T-cell (primary cell): ENCODE measurements around the gene TMEM235. TPM values are rescaled to one million over a fixed set of nuclear protein-coding genes. Genes with fewer than 3 reads are reported as not detected.

Source experiments
- ATAC-seq, 4 experiments: fragments of 200-7000 bp in 3 of 4; fragments of 150-1000 bp in 1 of 4; cut with Tn5 transposase; replicated peaks in 1 of 4; 1 replicate in 3 of 4; 2 replicates in 1 of 4; pipeline ENCODE4 v1.10.0; 2021; ENCODE audit warnings: moderate library complexity in 3 of 4, mild to moderate bottlenecking in 2 of 4, moderate number of reproducible peaks in 1 of 4
- CTCF ChIA-PET, 2 donors: fragments of 300-600 bp; sonication (Branson Sonifier 250); formaldehyde crosslinking; loops; one replicate each; lab custom pipeline; 2022; ENCODE audit warnings: antibody characterized with exemption in 2 of 2; lab: Charles Lee
- POLR2A ChIA-PET, 2 donors: fragments of 300-600 bp; sonication (Branson Sonifier 250); formaldehyde crosslinking; loops; one replicate each; lab custom pipeline; 2022; ENCODE audit warnings: antibody characterized with exemption in 2 of 2; lab: Charles Lee
- DNase-seq, 35 experiments: peaks; one replicate each; pipeline versions ENCODE4 v3.0.0 to v3.0.0-alpha.2; 2013 to 2023
- H3K27ac ChIP-seq: one replicate; pipeline ENCODE4 v1.5.1; 2013; ENCODE audit warnings: low read length
- H3K27me3 ChIP-seq, 2 experiments: replicated peaks in 1 of 2; 1 replicate in 1 of 2; 2 replicates in 1 of 2; pipeline versions ENCODE4 v1.6.1 to v1.7.0; 2013; ENCODE audit warnings: low read length in 1 of 2, mixed read lengths in 1 of 2; ENCODE audit not compliant: control insufficient read depth in 2 of 2, insufficient read depth in 2 of 2; ENCODE audit errors: extremely low read depth in 1 of 2
- H3K36me3 ChIP-seq, 2 donors: 1 replicate in 1 of 2; 2 replicates in 1 of 2; pipeline versions ENCODE4 v1.6.1 to v1.7.0; 2013; ENCODE audit warnings: low read length in 1 of 2; ENCODE audit not compliant: control insufficient read depth in 2 of 2, insufficient read depth in 1 of 2; ENCODE audit errors: extremely low read depth in 1 of 2
- H3K4me1 ChIP-seq, 2 experiments: 1 replicate in 1 of 2; 2 replicates in 1 of 2; pipeline versions ENCODE4 v1.6.1 to v1.7.0; 2013; ENCODE audit warnings: low read length in 2 of 2, mixed read lengths in 1 of 2; ENCODE audit not compliant: insufficient read depth in 2 of 2, control insufficient read depth in 1 of 2; ENCODE audit errors: extremely low read depth in 1 of 2
- H3K4me3 ChIP-seq, 2 donors: 1 replicate in 1 of 2; 2 replicates in 1 of 2; pipeline versions ENCODE4 v1.5.1 to v1.7.0; 2013; ENCODE audit warnings: mild to moderate bottlenecking in 2 of 2, low read length in 1 of 2, moderate library complexity in 1 of 2; ENCODE audit not compliant: control insufficient read depth in 1 of 2; ENCODE audit errors: extremely low read depth in 1 of 2
- H3K9me3 ChIP-seq: 2 replicates; pipeline ENCODE4 v1.7.0; 2013
- H3K27ac Mint-ChIP-seq, 2 donors: one replicate each; pipeline ENCODE4 v1.8.0; 2020 to 2021; ENCODE audit warnings: mild to moderate bottlenecking in 2 of 2, mixed read lengths in 2 of 2
- H3K27me3 Mint-ChIP-seq, 2 donors: one replicate each; pipeline ENCODE4 v1.8.0; 2021 to 2022; ENCODE audit warnings: mixed read lengths in 2 of 2
- H3K36me3 Mint-ChIP-seq: one replicate; pipeline ENCODE4 v1.8.0; 2021; ENCODE audit warnings: mixed read lengths
- H3K4me1 Mint-ChIP-seq, 3 donors: one replicate each; pipeline ENCODE4 v1.8.0; 2020 to 2022; ENCODE audit warnings: mixed read lengths in 3 of 3, mild to moderate bottlenecking in 1 of 3
- H3K4me3 Mint-ChIP-seq, 3 donors: one replicate each; pipeline ENCODE4 v1.8.0; 2020 to 2022; ENCODE audit warnings: mild to moderate bottlenecking in 3 of 3, mixed read lengths in 3 of 3, moderate library complexity in 3 of 3
- H3K9me3 Mint-ChIP-seq, 3 donors: one replicate each; pipeline ENCODE4 v1.8.0; 2020 to 2022; ENCODE audit warnings: mixed read lengths in 3 of 3
- WGBS: methylation state at CpG from one replicate; pipeline ENCODE4 v1.1.5; 2013; ENCODE audit warnings: missing lambda C conversion rate; ENCODE audit not compliant: insufficient coverage; 5-methylcytosine and 5-hydroxymethylcytosine counted together
- total RNA-seq, 35 experiments: library from RNA in 6 of 35; stranded (reverse) in 6 of 35; fragments of 120-200 nt in 1 of 35; gene quantifications; one replicate each; pipeline versions ENCODE4 v1.2.1 to v1.2.4 and lab custom pipeline; 2013 to 2026

The TMEM235 gene
- total RNA-seq, 5 donors from 2014 or later (not counting 1 experiment from before 2014, with no cell fraction given) = not detected

GRCh38 chr17:78278139-78278741, 46.8 kb downstream of the TMEM235 start:
- H3K36me3 Mint-ChIP-seq = no peaks in the 10 kb centered on the region
- H3K36me3 ChIP-seq = peaks cover 0 to 2% of the 10 kb centered on the region in 2 donors
- DNase-seq (no peak), ATAC-seq (peak in 1 of 4 experiments; percentile 27)
- no peaks in the 10 kb centered on the region for H3K9me3 Mint-ChIP-seq
- peak overlapping the region in 2 of 3 donors; percentile 13 to 39 for H3K4me3 Mint-ChIP-seq
- peaks cover 0 to 19% of the 10 kb centered on the region in 2 experiments for H3K27me3 ChIP-seq
- 40% methylated on average over 1 of the region's 11 CpGs for WGBS
- peaks cover 19 to 23% (median 22%) of the 10 kb centered on the region in 3 donors for H3K4me1 Mint-ChIP-seq
- no peak overlapping the region for H3K27ac ChIP-seq
- peak overlapping the region; percentile 59 to 76 for H3K27ac Mint-ChIP-seq
- H3K9me3 ChIP-seq = no peaks in the 10 kb centered on the region
- H3K27me3 Mint-ChIP-seq = no peaks in the 10 kb centered on the region
- POLR2A ChIA-PET = interaction anchor here in 1 of 2 donors (0.5 kb wide), 2 partner anchors 141 to 144 kb away, joined by 3 to 4 read pairs; no protein-coding TSS in a partner anchor
- CTCF ChIA-PET = interaction anchor here in 1 of 2 donors (0.6 to 0.7 kb wide), 2 partner anchors 37 to 147 kb away, joined by 8 to 9 read pairs; no protein-coding TSS in a partner anchor
- no peak overlapping the region for H3K4me3 ChIP-seq
- H3K4me1 ChIP-seq = peaks cover 5 to 21% of the 10 kb centered on the region in 2 experiments

- Mint-ChIP-seq H3K4me1 (peaks cover 16 to 22% (median 20%) of the 10 kb centered on the region in 3 donors), H3K27me3 (no peaks in the 10 kb centered on the region), H3K4me3 (no peak overlapping the region), H3K36me3 (no peaks in the 10 kb centered on the region), H3K27ac (no peak overlapping the region), H3K9me3 (no peaks in the 10 kb centered on the region)
- no peak for ATAC-seq
- CTCF ChIA-PET = no interaction called here
- Histone ChIP-seq H3K27ac (no peak overlapping the region), H3K27me3 (peaks cover 0 to 19% of the 10 kb centered on the region in 2 experiments), H3K36me3 (no peaks in the 10 kb centered on the region), H3K9me3 (no peaks in the 10 kb centered on the region), H3K4me1 (peaks cover 5 to 20% of the 10 kb centered on the region in 2 experiments), H3K4me3 (no peak overlapping the region)
- POLR2A ChIA-PET = no interaction called here
- no CpG with 5 or more reads among the region's 5 CpGs for WGBS
- DNase-seq = no peak
These were observed 48.0 kb downstream of the TMEM235 start for GRCh38 chr17:78279360-78279990.

- Histone ChIP-seq H3K27ac (no peak overlapping the region), H3K27me3 (peaks cover 0 to 19% of the 10 kb centered on the region in 2 experiments), H3K4me1 (peaks cover 3 to 19% of the 10 kb centered on the region in 2 experiments), H3K4me3 (no peak overlapping the region), H3K9me3 (no peaks in the 10 kb centered on the region), H3K36me3 (no peaks in the 10 kb centered on the region)
- Mint-ChIP-seq H3K36me3 (no peaks in the 10 kb centered on the region), H3K4me1 (peaks cover 7 to 10% (median 9%) of the 10 kb centered on the region in 3 donors), H3K4me3 (no peak overlapping the region), H3K27me3 (no peaks in the 10 kb centered on the region), H3K9me3 (no peaks in the 10 kb centered on the region), H3K27ac (no peak overlapping the region)
- WGBS = 87% methylated on average over 14 of the region's 17 CpGs
- CTCF ChIA-PET = no interaction called here
- POLR2A ChIA-PET = no interaction called here
- no peak for DNase-seq
- ATAC-seq = no peak
These were observed 49.9 kb downstream of the TMEM235 start for GRCh38 chr17:78281249-78281845.

- ChIA-PET POLR2A (no interaction called here), CTCF (no interaction called here)
- no peaks in the 10 kb centered on the region for H3K9me3 Mint-ChIP-seq
- H3K36me3 Mint-ChIP-seq = no peaks in the 10 kb centered on the region
- peaks cover 0 to 2% of the 10 kb centered on the region in 2 experiments for H3K4me1 ChIP-seq
- no peaks in the 10 kb centered on the region for H3K27me3 Mint-ChIP-seq
- WGBS = 87% methylated on average over 10 of the region's 10 CpGs
- peaks cover 4 to 6% (median 5%) of the 10 kb centered on the region in 3 donors for H3K4me1 Mint-ChIP-seq
- no peaks in the 10 kb centered on the region for H3K36me3 ChIP-seq
- no peak overlapping the region for H3K27ac ChIP-seq
- H3K9me3 ChIP-seq = no peaks in the 10 kb centered on the region
- no peak overlapping the region for H3K4me3 Mint-ChIP-seq
- no peak overlapping the region for H3K27ac Mint-ChIP-seq
- no peak overlapping the region for H3K4me3 ChIP-seq
- ATAC-seq (no peak), DNase-seq (no peak)
- H3K27me3 ChIP-seq = peaks cover 0 to 4% of the 10 kb centered on the region in 2 experiments
These were observed 52.7 kb downstream of the TMEM235 start for GRCh38 chr17:78284146-78284545.

GRCh38 chr17:78289004-78289403, 57.6 kb downstream of the TMEM235 start:
- no peaks in the 10 kb centered on the region for H3K27me3 Mint-ChIP-seq
- CTCF ChIA-PET = interaction anchor here (0.6 to 1.9 kb wide), 7 partner anchors 19 to 1707 kb away, joined by 3 to 8 read pairs (median 4); no protein-coding TSS in a partner anchor
- no peaks in the 10 kb centered on the region for H3K9me3 Mint-ChIP-seq
- H3K4me3 Mint-ChIP-seq = no peak overlapping the region
- Histone ChIP-seq H3K36me3 (no peaks in the 10 kb centered on the region), H3K4me1 (peaks cover 0 to 16% of the 10 kb centered on the region in 2 experiments), H3K27ac (no peak overlapping the region), H3K27me3 (peaks cover 0 to 3% of the 10 kb centered on the region in 2 experiments), H3K9me3 (no peaks in the 10 kb centered on the region), H3K4me3 (no peak overlapping the region)
- no peaks in the 10 kb centered on the region for H3K36me3 Mint-ChIP-seq
- WGBS = 84% methylated on average over 5 of the region's 6 CpGs
- H3K4me1 Mint-ChIP-seq = peaks cover 0 to 2% (median 2%) of the 10 kb centered on the region in 3 donors
- peak overlapping the region in 1 of 2 donors; percentile 11 for H3K27ac Mint-ChIP-seq
- DNase-seq = no peak
- POLR2A ChIA-PET = no interaction called here
- ATAC-seq = no peak

GRCh38 chr17:78289802-78290363, 58.5 kb downstream of the TMEM235 start:
- DNase-seq (peak; percentile 49 to 90 (median 73)), ATAC-seq (peak; percentile 97 to 99 (median 99))
- H3K27me3 Mint-ChIP-seq = no peaks in the 10 kb centered on the region
- WGBS = 19% methylated on average over 11 of the region's 15 CpGs
- POLR2A ChIA-PET = interaction anchor here in 1 of 2 donors (0.6 kb wide), 1 partner anchor 50 kb away, joined by 5 read pairs; no protein-coding TSS in a partner anchor
- no peaks in the 10 kb centered on the region for H3K36me3 Mint-ChIP-seq
- Histone ChIP-seq H3K4me3 (no peak overlapping the region), H3K4me1 (peaks cover 0 to 16% of the 10 kb centered on the region in 2 experiments), H3K27me3 (peaks cover 0 to 3% of the 10 kb centered on the region in 2 experiments), H3K27ac (no peak overlapping the region), H3K9me3 (no peaks in the 10 kb centered on the region), H3K36me3 (no peaks in the 10 kb centered on the region)
- peaks cover 0 to 2% (median 2%) of the 10 kb centered on the region in 3 donors for H3K4me1 Mint-ChIP-seq
- no peak overlapping the region for H3K4me3 Mint-ChIP-seq
- no peak overlapping the region for H3K27ac Mint-ChIP-seq
- CTCF ChIA-PET = interaction anchor here (0.7 to 1.9 kb wide), 3 partner anchors 92 to 132 kb away, joined by 3 to 7 read pairs (median 4); no protein-coding TSS in a partner anchor
- H3K9me3 Mint-ChIP-seq = no peaks in the 10 kb centered on the region
